ENCODE data around the gene B3GAT2. TPM values are rescaled to one million over a fixed set of nuclear protein-coding genes. Genes with fewer than 3 reads are reported as not detected.

The B3GAT2 gene
- total RNA-seq, 2 donors from 2014 or later = 0.07 TPM; not detected in 1

GRCh38 chr6:70857387-70858077 is 99.3 kb downstream of the B3GAT2 start:
- Histone ChIP-seq H3K27me3 (no peaks in the 10 kb centered on the region), H3K4me3 (no peak overlapping the region), H3K4me1 (no peaks in the 10 kb centered on the region), H3K36me3 (peaks cover 7% of the 10 kb centered on the region), H3K9me3 (no peaks in the 10 kb centered on the region), H3K27ac (no peak overlapping the region)
- TF ChIP-seq, protein P1, sequence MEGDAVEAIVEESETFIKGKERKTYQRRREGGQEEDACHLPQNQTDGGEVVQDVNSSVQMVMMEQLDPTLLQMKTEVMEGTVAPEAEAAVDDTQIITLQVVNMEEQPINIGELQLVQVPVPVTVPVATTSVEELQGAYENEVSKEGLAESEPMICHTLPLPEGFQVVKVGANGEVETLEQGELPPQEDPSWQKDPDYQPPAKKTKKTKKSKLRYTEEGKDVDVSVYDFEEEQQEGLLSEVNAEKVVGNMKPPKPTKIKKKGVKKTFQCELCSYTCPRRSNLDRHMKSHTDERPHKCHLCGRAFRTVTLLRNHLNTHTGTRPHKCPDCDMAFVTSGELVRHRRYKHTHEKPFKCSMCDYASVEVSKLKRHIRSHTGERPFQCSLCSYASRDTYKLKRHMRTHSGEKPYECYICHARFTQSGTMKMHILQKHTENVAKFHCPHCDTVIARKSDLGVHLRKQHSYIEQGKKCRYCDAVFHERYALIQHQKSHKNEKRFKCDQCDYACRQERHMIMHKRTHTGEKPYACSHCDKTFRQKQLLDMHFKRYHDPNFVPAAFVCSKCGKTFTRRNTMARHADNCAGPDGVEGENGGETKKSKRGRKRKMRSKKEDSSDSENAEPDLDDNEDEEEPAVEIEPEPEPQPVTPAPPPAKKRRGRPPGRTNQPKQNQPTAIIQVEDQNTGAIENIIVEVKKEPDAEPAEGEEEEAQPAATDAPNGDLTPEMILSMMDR (IDR thresholded peaks at IDR 0.05) = no peak
- DNase-seq (ENCODE audit: low spot score) = no peak

- DNase-seq (ENCODE audit: low spot score) = no peak
- H3K4me3 ChIP-seq = no peak overlapping the region
- H3K4me1 ChIP-seq = no peaks in the 10 kb centered on the region
- H3K36me3 ChIP-seq = no peaks in the 10 kb centered on the region
- H3K27ac ChIP-seq = no peak overlapping the region
- H3K27me3 ChIP-seq = no peaks in the 10 kb centered on the region
- TF ChIP-seq, protein P1 (IDR thresholded peaks at IDR 0.05) = no peak
- H3K9me3 ChIP-seq = no peaks in the 10 kb centered on the region
Observed at GRCh38 chr6:70852667-70853246, 104.1 kb downstream of the B3GAT2 start.

DNA sequence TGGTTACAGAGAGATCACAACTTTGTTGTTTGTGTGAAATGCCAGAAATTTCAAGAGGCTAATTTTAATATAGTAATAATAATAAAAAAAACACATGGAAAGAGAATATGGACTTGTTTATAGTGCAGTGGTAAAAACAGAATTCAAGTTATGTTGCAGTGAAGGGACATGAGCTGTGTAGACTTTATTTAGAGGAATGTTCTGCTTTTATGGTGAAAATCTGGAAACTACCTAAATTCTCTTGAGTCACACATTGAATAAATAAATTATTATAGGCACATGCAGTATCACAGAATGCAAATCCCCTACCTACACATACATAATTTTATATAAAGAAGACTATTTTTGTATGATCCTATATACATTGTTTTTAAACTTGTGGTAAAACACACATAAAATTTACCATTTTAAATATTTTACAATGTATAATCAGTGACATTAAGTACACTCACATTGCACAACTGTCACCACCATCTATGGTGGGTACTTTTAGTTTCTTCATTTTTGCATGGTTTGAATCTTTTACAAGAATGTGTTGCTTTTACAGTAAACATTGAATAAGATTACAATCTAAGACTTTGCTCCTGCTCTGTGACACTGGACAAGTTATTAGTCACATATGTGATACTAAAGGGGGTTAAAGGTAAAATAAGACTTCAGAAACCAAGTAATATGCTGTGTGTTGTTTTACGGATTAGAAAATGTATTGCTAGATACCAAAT is 107.4 kb downstream of the B3GAT2 start:
- DNase-seq (ENCODE audit: low spot score) = no peak
- no peaks in the 10 kb centered on the region for H3K27me3 ChIP-seq
- H3K9me3 ChIP-seq = no peaks in the 10 kb centered on the region
- H3K4me3 ChIP-seq = no peak overlapping the region
- no peaks in the 10 kb centered on the region for H3K36me3 ChIP-seq
- TF ChIP-seq, protein P1 (IDR thresholded peaks at IDR 0.05) = no peak
- no peak overlapping the region for H3K27ac ChIP-seq
- no peaks in the 10 kb centered on the region for H3K4me1 ChIP-seq

GRCh38 chr6:70847106-70848084 is 109.5 kb downstream of the B3GAT2 start:
- Histone ChIP-seq H3K9me3 (no peaks in the 10 kb centered on the region), H3K36me3 (no peaks in the 10 kb centered on the region), H3K27ac (no peak overlapping the region), H3K4me1 (no peaks in the 10 kb centered on the region), H3K4me3 (no peak overlapping the region), H3K27me3 (no peaks in the 10 kb centered on the region)
- DNase-seq (ENCODE audit: low spot score) = no peak
- TF ChIP-seq, protein P1 (IDR thresholded peaks at IDR 0.05) = no peak

GRCh38 chr6:70846207-70846835 is 110.5 kb downstream of the B3GAT2 start:
- Histone ChIP-seq H3K4me1 (no peaks in the 10 kb centered on the region), H3K27me3 (no peaks in the 10 kb centered on the region), H3K27ac (no peak overlapping the region), H3K4me3 (no peak overlapping the region), H3K36me3 (no peaks in the 10 kb centered on the region), H3K9me3 (no peaks in the 10 kb centered on the region)
- TF ChIP-seq, protein P1 (IDR thresholded peaks at IDR 0.05) = no peak
- DNase-seq (ENCODE audit: low spot score) = no peak

All from right atrium auricular region (tissue), 2 donors.